ENCODE data around the gene UBE2R2. TPM values are rescaled to one million over a fixed set of nuclear protein-coding genes. Genes with fewer than 3 reads are reported as not detected.

UBE2R2 gene
- total and polyA plus RNA-seq, 2 donors: 24.2 to 27.3 TPM

- WGBS: 65% methylated on average over 17 of the region's 17 CpGs
- H3K27ac ChIP-seq (ENCODE audit: low read depth): no peak overlapping the region
- no peak overlapping the region for H3K4me3 ChIP-seq (ENCODE audit: low read depth, low read length)
- no peak for DNase-seq (ENCODE audit: extremely low spot score)
- H3K36me3 ChIP-seq (ENCODE audit: insufficient read depth): peaks cover 5% of the 10 kb centered on the region
- H3K4me1 ChIP-seq (ENCODE audit: insufficient read depth): no peaks in the 10 kb centered on the region
Measured at GRCh38 chr9:33924978-33925797, 108.2 kb downstream of the UBE2R2 start.

DNA sequence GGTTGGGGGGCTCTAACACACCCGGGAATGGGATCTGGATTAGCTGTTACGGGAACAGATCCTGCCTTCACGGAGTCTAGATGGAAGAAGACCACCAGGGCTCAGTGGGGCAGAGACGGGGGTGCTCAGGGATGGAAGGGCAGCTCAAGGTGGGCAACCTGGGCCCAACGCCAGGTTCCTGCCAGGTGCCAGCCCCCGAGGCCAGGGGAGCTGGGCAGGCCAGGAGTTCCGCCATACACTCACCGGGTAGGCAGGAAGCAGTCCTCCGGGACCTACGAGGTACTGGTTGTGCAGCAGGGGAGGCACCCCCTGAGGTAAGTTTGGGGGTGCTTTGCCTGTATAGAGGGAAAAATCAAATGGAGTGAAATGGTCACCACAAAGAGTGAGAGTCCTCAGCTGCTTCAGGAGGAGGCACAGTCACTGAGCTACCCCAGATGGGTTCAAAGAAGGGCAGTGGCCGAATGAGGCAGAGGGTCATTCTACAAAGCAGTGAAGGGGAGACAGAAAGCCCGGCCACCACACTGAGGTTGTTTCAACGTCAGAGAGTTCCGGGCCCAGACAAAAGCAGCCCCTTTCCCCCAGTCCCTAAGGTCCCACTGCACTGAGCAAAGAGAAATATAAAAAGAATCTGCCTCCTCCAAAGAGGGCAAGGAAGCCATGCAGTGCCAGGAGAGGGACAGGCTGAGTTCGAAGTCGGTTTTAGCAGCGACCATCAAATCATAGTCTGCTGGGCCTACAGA, 110.0 kb downstream of the UBE2R2 start:
- Histone ChIP-seq H3K27ac (ENCODE audit: low read depth) (no peak overlapping the region), H3K4me1 (ENCODE audit: insufficient read depth) (no peaks in the 10 kb centered on the region), H3K4me3 (ENCODE audit: low read depth, low read length) (no peak overlapping the region), H3K36me3 (ENCODE audit: insufficient read depth) (peaks cover 5% of the 10 kb centered on the region)
- 91% methylated on average over 17 of the region's 17 CpGs for WGBS
- no peak for DNase-seq (ENCODE audit: extremely low spot score)

- 96% methylated on average over 15 of the region's 15 CpGs for WGBS
- Histone ChIP-seq H3K27ac (ENCODE audit: low read depth) (no peak overlapping the region), H3K36me3 (ENCODE audit: insufficient read depth) (peaks cover 9% of the 10 kb centered on the region), H3K4me3 (ENCODE audit: low read depth, low read length) (no peak overlapping the region), H3K4me1 (ENCODE audit: insufficient read depth) (no peaks in the 10 kb centered on the region)
- no peak for DNase-seq (ENCODE audit: extremely low spot score)
Measured at GRCh38 chr9:33927694-33928093, 110.7 kb downstream of the UBE2R2 start.

GRCh38 chr9:33931326-33931725, 114.4 kb downstream of the UBE2R2 start:
- Histone ChIP-seq H3K27ac (ENCODE audit: low read depth) (no peak overlapping the region), H3K4me3 (ENCODE audit: low read depth, low read length) (no peak overlapping the region), H3K36me3 (ENCODE audit: insufficient read depth) (peaks cover 4% of the 10 kb centered on the region), H3K4me1 (ENCODE audit: insufficient read depth) (no peaks in the 10 kb centered on the region)
- 85% methylated on average over 3 of the region's 3 CpGs for WGBS
- DNase-seq (ENCODE audit: extremely low spot score): no peak

GRCh38 chr9:33932078-33932807, 115.3 kb downstream of the UBE2R2 start:
- H3K27ac ChIP-seq (ENCODE audit: low read depth): no peak overlapping the region
- H3K4me1 ChIP-seq (ENCODE audit: insufficient read depth): no peaks in the 10 kb centered on the region
- peaks cover 4% of the 10 kb centered on the region for H3K36me3 ChIP-seq (ENCODE audit: insufficient read depth)
- no peak overlapping the region for H3K4me3 ChIP-seq (ENCODE audit: low read depth, low read length)
- DNase-seq (ENCODE audit: extremely low spot score): no peak
- 87% methylated on average over 20 of the region's 20 CpGs for WGBS

DNA sequence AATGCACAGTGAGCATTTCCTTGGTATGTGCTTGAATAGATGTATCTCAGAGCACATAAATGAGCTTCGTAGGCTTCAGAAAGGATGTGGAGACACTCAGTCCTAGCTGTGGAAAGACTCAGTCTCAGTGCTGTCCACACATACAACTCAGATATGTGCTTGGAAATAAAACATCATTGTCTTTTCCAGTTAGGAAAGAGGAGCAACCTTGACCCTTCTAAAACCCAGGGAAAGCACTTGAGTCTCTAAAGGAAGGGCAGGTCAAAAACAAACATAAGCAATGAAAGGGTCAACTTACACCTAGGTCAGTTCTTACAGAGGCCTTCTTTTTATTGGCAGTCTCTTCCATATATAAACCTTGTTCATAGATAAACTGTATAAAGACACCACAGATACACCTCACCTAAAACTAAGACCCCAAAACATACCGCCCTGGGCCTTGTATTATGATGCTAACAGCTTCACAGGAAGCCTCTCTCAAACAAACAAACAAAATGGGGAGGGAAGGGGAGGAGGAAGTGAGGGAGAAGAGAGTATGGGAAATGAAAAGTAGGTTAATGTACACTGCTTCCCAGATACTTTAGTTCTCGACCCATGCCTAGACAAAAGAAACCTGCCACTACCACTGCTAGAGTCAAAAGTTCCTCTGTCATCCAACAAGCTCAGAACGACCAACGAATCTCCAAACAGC, 117.4 kb downstream of the UBE2R2 start:
- Histone ChIP-seq H3K36me3 (ENCODE audit: insufficient read depth) (peaks cover 4% of the 10 kb centered on the region), H3K27ac (ENCODE audit: low read depth) (no peak overlapping the region), H3K4me1 (ENCODE audit: insufficient read depth) (no peaks in the 10 kb centered on the region), H3K4me3 (ENCODE audit: low read depth, low read length) (no peak overlapping the region)
- WGBS: 82% methylated on average over 5 of the region's 5 CpGs
- DNase-seq (ENCODE audit: extremely low spot score): no peak

DNA sequence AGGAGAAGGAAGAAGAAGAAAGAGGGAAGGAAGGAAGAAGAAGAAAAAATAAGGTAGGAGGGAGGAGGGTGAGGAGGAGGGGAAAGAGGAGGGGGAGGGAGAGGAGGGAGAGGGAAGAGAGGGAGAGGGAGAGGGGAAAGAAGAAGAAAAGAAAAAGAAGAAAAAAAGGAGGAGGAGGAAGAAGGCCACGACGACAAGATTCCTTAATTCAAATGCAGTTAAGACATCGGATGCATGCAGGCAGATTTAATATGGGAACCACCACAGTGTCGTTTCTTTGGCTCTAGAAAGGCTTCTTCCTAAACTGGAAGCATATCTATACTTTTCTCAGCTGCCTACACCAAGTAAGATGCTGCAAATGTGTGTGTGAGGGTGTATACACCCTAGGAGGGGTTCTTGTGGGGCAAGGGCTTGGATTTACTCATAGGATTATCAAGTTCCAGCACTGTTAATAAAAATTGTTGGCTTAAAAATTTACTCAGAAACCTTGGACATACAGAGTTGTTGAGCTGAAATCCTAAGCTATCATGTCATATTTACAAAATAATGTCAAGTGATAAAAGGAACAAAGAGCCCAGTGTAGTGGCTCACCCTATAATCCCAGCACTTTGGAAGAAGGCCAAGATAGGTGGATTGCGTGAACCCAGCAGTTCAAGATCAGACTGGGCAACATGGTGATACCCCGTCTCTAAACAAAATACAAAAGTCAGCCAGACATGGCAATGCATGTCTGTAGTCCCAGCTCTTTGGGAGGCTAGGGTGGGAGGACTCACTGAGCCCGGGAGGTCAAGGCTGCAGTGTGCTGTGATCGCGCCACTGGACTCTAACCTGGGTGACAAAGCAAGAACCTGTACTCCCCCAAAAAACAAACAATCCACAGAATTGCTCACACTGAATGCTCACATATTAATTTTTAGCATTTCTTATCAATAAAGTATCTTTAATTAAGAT, 123.2 kb downstream of the UBE2R2 start:
- 40% methylated on average over 9 of the region's 9 CpGs for WGBS
- Histone ChIP-seq H3K27ac (ENCODE audit: low read depth) (no peak overlapping the region), H3K4me1 (ENCODE audit: insufficient read depth) (no peaks in the 10 kb centered on the region), H3K4me3 (ENCODE audit: low read depth, low read length) (no peak overlapping the region), H3K36me3 (ENCODE audit: insufficient read depth) (peaks cover 1% of the 10 kb centered on the region)
- no peak for DNase-seq (ENCODE audit: extremely low spot score)

- Histone ChIP-seq H3K27ac (ENCODE audit: low read depth) (no peak overlapping the region), H3K4me3 (ENCODE audit: low read depth, low read length) (no peak overlapping the region), H3K36me3 (ENCODE audit: insufficient read depth) (peaks cover 1% of the 10 kb centered on the region), H3K4me1 (ENCODE audit: insufficient read depth) (no peaks in the 10 kb centered on the region)
- 98% methylated on average over 3 of the region's 3 CpGs for WGBS
- no peak for DNase-seq (ENCODE audit: extremely low spot score)
Measured at GRCh38 chr9:33942471-33943083, 125.6 kb downstream of the UBE2R2 start.

DNA sequence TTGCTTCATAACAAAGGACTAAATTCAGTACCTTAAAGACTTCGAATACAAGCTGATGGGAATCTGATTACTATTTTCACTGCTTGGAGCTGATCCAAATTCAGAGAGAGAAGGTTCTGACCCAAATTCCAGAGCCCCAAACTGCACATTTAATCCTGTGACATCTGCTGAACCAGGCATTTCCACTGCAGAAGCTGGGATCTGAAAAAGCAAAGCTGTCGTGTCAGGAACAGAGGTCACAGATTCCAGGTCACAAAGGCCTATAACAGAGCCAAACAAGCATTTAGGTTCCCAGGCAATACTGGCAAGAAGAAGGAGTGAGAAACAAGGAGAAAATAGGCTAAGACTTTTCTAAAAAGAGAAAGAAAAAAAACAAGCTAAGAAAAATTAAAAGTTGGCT, 126.4 kb downstream of the UBE2R2 start:
- no peak for DNase-seq (ENCODE audit: extremely low spot score)
- Histone ChIP-seq H3K27ac (ENCODE audit: low read depth) (no peak overlapping the region), H3K36me3 (ENCODE audit: insufficient read depth) (peaks cover 1% of the 10 kb centered on the region), H3K4me3 (ENCODE audit: low read depth, low read length) (no peak overlapping the region), H3K4me1 (ENCODE audit: insufficient read depth) (no peaks in the 10 kb centered on the region)
- 32% methylated on average over 2 of the region's 2 CpGs for WGBS

GRCh38 chr9:33946779-33947535, 130.0 kb downstream of the UBE2R2 start:
- Histone ChIP-seq H3K36me3 (ENCODE audit: insufficient read depth) (peaks cover 2% of the 10 kb centered on the region), H3K27ac (ENCODE audit: low read depth) (no peak overlapping the region), H3K4me1 (ENCODE audit: insufficient read depth) (no peaks in the 10 kb centered on the region), H3K4me3 (ENCODE audit: low read depth, low read length) (no peak overlapping the region)
- no peak for DNase-seq (ENCODE audit: extremely low spot score)
- WGBS: 72% methylated on average over 3 of the region's 3 CpGs

DNA sequence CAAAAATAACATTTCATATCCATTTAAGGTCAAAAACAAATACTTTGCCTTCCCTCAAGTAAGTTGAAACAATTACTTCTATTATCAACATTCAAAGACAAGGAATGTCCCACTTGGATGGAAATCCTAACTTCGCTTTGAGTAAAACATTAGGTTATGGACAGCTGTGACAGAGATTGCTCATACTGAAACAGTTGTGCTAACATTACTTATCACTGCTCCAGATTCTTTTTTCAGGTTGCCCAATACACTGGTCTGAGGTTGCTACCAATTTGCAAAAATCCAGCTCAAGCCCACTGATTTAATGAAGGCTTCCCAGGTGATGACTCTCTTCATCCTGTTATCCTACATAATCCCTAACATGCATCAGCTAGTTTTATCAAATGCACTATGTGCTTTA, 133.4 kb downstream of the UBE2R2 start:
- no peaks in the 10 kb centered on the region for H3K4me1 ChIP-seq (ENCODE audit: insufficient read depth)
- WGBS: 97% methylated on average over 1 of the region's 1 CpG
- no peak for DNase-seq (ENCODE audit: extremely low spot score)
- H3K4me3 ChIP-seq (ENCODE audit: low read depth, low read length): no peak overlapping the region
- H3K36me3 ChIP-seq (ENCODE audit: insufficient read depth): peaks cover 2% of the 10 kb centered on the region
- H3K27ac ChIP-seq (ENCODE audit: low read depth): no peak overlapping the region

DNA sequence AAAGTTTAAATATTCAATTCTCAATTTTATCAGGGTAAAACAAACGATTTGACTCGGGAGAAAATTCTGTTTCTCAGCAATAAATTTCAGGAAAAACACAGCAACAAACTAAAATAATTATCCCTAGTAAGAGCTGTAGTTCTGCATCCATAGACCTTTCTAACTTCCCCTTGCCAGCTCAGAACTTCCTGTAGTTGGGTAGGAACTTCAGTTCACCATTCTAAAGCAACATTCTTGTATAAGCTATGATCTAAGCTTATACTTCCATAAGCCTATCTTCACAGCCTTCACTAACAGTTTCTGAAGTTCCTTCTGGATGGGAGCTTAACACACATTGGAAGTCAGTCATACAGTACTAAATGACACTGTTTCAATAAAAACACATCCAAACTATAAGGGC, 135.1 kb downstream of the UBE2R2 start:
- WGBS: 84% methylated on average over 2 of the region's 2 CpGs
- Histone ChIP-seq H3K4me3 (ENCODE audit: low read depth, low read length) (no peak overlapping the region), H3K27ac (ENCODE audit: low read depth) (no peak overlapping the region), H3K4me1 (ENCODE audit: insufficient read depth) (no peaks in the 10 kb centered on the region), H3K36me3 (ENCODE audit: insufficient read depth) (peaks cover 2% of the 10 kb centered on the region)
- DNase-seq (ENCODE audit: extremely low spot score): no peak
